H1 (cell line): ENCODE measurements around the gene AOAH. TPM values are rescaled to one million over a fixed set of nuclear protein-coding genes. Genes with fewer than 3 reads are reported as not detected.

ENCODE experiments used
- CTCF ChIA-PET: fragments of 300-600 bp; sonication (Branson Sonifier 250); formaldehyde crosslinking; loops from one replicate; lab custom pipeline; 2021; ENCODE audit not compliant: partially characterized antibody; lab: Charles Lee
- POLR2A ChIA-PET: fragments of 300-600 bp; sonication (Branson Sonifier 250); formaldehyde crosslinking; loops from one replicate; lab custom pipeline; 2021; ENCODE audit warnings: inconsistent platforms; ENCODE audit not compliant: partially characterized antibody; lab: Charles Lee
- DNase-seq, 2 experiments: peaks; one replicate each; pipeline versions ENCODE4 v3.0.0 to v3.0.0-alpha.2; 2010 to 2022; ENCODE audit warnings: low spot score in 2 of 2, low read depth in 1 of 2, mixed read lengths in 1 of 2
- FAIRE-seq: peaks from 2 replicates; lab custom pipeline; 2011; peaks lifted over from hg19 to GRCh38; lab: Jason Lieb, UNC
- H2AFZ ChIP-seq: 2 replicates; pipeline ENCODE4 v1.8.1; 2012; ENCODE audit warnings: low read length, inconsistent platforms
- H2AK5ac ChIP-seq: 2 replicates; pipeline ENCODE4 v1.6.1; 2013; ENCODE audit warnings: low read depth, low read length
- H2BK120ac ChIP-seq: replicated peaks from 2 replicates; pipeline ENCODE3; 2013; ENCODE audit warnings: low read depth, low read length, inconsistent platforms
- H2BK12ac ChIP-seq: 2 replicates; pipeline ENCODE4 v1.6.1; 2013; ENCODE audit warnings: low read depth, low read length
- H2BK15ac ChIP-seq: 2 replicates; pipeline ENCODE4 v1.6.1; 2013; ENCODE audit warnings: low read length
- H2BK20ac ChIP-seq: 2 replicates; pipeline ENCODE4 v1.6.1; 2013; ENCODE audit warnings: low read length
- H2BK5ac ChIP-seq: 2 replicates; pipeline ENCODE4 v1.6.1; 2013; ENCODE audit warnings: low read depth, low read length
- H3K14ac ChIP-seq: 2 replicates; pipeline ENCODE4 v1.6.1; 2013; ENCODE audit warnings: inconsistent platforms; ENCODE audit not compliant: insufficient read length
- H3K18ac ChIP-seq: 2 replicates; pipeline ENCODE4 v1.6.1; 2013; ENCODE audit warnings: low read length; ENCODE audit errors: extremely low read depth
- H3K23ac ChIP-seq: 2 replicates; pipeline ENCODE4 v1.6.1; 2013; ENCODE audit warnings: inconsistent platforms; ENCODE audit not compliant: insufficient read length
- H3K23me2 ChIP-seq: 2 replicates; pipeline ENCODE4 v1.6.1; 2013; ENCODE audit warnings: low read depth, low read length
- H3K27ac ChIP-seq: 2 replicates; pipeline ENCODE4 v1.6.1; 2011; ENCODE audit warnings: low read depth, low read length, inconsistent platforms
- H3K27me3 ChIP-seq, 4 experiments: replicated peaks in 1 of 4; 1 replicate in 1 of 4; 2 replicates in 3 of 4; pipeline versions ENCODE4 v1.6.1 to v1.8.1; 2011 to 2013; ENCODE audit warnings: low read length in 3 of 4, mild to moderate bottlenecking in 3 of 4, inconsistent platforms in 2 of 4, mixed read lengths in 2 of 4, moderate library complexity in 1 of 4; ENCODE audit not compliant: control insufficient read depth in 3 of 4, insufficient read depth in 3 of 4; ENCODE audit errors: extremely low read depth in 1 of 4
- H3K36me3 ChIP-seq, 4 experiments: 2 replicates each; pipeline versions ENCODE4 v1.6.1 to v1.8.1; 2011 to 2013; ENCODE audit warnings: mild to moderate bottlenecking in 4 of 4, low read length in 3 of 4, moderate library complexity in 2 of 4, control low read depth in 1 of 4, inconsistent platforms in 1 of 4; ENCODE audit not compliant: insufficient read depth in 4 of 4, control insufficient read depth in 2 of 4
- H3K4ac ChIP-seq: replicated peaks from 2 replicates; pipeline ENCODE3; 2013; ENCODE audit warnings: low read length, low read depth, mixed read lengths, inconsistent platforms; ENCODE audit not compliant: insufficient read length
- H3K4me1 ChIP-seq, 4 experiments: replicated peaks in 1 of 4; 1 replicate in 1 of 4; 2 replicates in 3 of 4; pipeline versions ENCODE4 v1.6.1 to v1.8.1; 2011 to 2013; ENCODE audit warnings: low read length in 3 of 4, inconsistent platforms in 2 of 4, mixed read lengths in 1 of 4; ENCODE audit not compliant: insufficient read depth in 4 of 4, control insufficient read depth in 3 of 4
- H3K4me2 ChIP-seq, 2 experiments: 2 replicates each; pipeline versions ENCODE4 v1.6.1 to v1.8.1; 2011 to 2013; ENCODE audit warnings: low read depth in 2 of 2, low read length in 2 of 2, control low read depth in 1 of 2, inconsistent platforms in 1 of 2, mild to moderate bottlenecking in 1 of 2; ENCODE audit not compliant: insufficient read depth in 1 of 2
- H3K4me3 ChIP-seq, 4 experiments: fragments of 200-600, 300-600 bp in 1 of 4; sonication (generic), shearing (Covaris generic), sonication (Bioruptor Twin) in 1 of 4; 2 replicates each; pipeline versions ENCODE4 v1.5.1 to v1.8.1; 2011 to 2016; ENCODE audit warnings: low read length in 4 of 4, low read depth in 3 of 4, control low read depth in 2 of 4, inconsistent platforms in 2 of 4, mild to moderate bottlenecking in 2 of 4, mixed read lengths in 1 of 4, moderate library complexity in 1 of 4; ENCODE audit not compliant: insufficient read depth in 2 of 4; ENCODE audit errors: extremely low read depth in 1 of 4
- H3K56ac ChIP-seq: replicated peaks from 2 replicates; pipeline ENCODE3; 2013; ENCODE audit warnings: low read depth, mild to moderate bottlenecking, mixed read lengths, low read length, inconsistent platforms; ENCODE audit not compliant: insufficient read length
- H3K79me1 ChIP-seq: 2 replicates; pipeline ENCODE4 v1.6.1; 2013; ENCODE audit warnings: low read depth, low read length, control low read depth
- H3K79me2 ChIP-seq, 2 experiments: 2 replicates each; pipeline versions ENCODE4 v1.6.1 to v1.8.1; 2012 to 2013; ENCODE audit warnings: low read length in 2 of 2, mild to moderate bottlenecking in 2 of 2, inconsistent platforms in 1 of 2; ENCODE audit not compliant: insufficient read depth in 2 of 2, control insufficient read depth in 1 of 2
- H3K9ac ChIP-seq, 4 experiments: replicated peaks in 1 of 4; 1 replicate in 1 of 4; 2 replicates in 3 of 4; pipeline versions ENCODE4 v1.6.1 to v1.8.1; 2011 to 2013; ENCODE audit warnings: low read depth in 3 of 4, low read length in 3 of 4, control low read depth in 2 of 4, mild to moderate bottlenecking in 2 of 4, moderate library complexity in 2 of 4, inconsistent platforms in 1 of 4; ENCODE audit errors: extremely low read depth in 1 of 4
- H3K9me3 ChIP-seq, 2 experiments: 2 replicates each; pipeline versions ENCODE4 v1.6.1 to v1.8.1; 2012 to 2013; ENCODE audit warnings: mild to moderate bottlenecking in 2 of 2, moderate library complexity in 2 of 2, control low read depth in 1 of 2, inconsistent platforms in 1 of 2, low read depth in 1 of 2, low read length in 1 of 2, mixed read lengths in 1 of 2; ENCODE audit not compliant: insufficient read depth in 2 of 2
- H4K20me1 ChIP-seq, 2 experiments: replicated peaks in 1 of 2; 2 replicates each; pipeline versions ENCODE3 to v1.8.1; 2011 to 2013; ENCODE audit warnings: inconsistent platforms in 2 of 2, low read length in 2 of 2, mild to moderate bottlenecking in 1 of 2; ENCODE audit not compliant: insufficient read depth in 2 of 2, control insufficient read depth in 1 of 2
- H4K5ac ChIP-seq: 2 replicates; pipeline ENCODE4 v1.6.1; 2013; ENCODE audit warnings: low read length, low read depth, mixed read lengths, inconsistent platforms; ENCODE audit not compliant: insufficient read length
- H4K8ac ChIP-seq: 2 replicates; pipeline ENCODE4 v1.8.0; 2013; ENCODE audit warnings: mild to moderate bottlenecking, moderate library complexity, low read length, inconsistent platforms; ENCODE audit not compliant: insufficient read depth; ENCODE audit errors: extremely low read depth
- H4K91ac ChIP-seq: replicated peaks from 2 replicates; pipeline ENCODE3; 2013; ENCODE audit warnings: low read length, mixed read lengths, inconsistent platforms; ENCODE audit not compliant: insufficient read length
- ASH2L ChIP-seq: fragments of 200-600, 300-600 bp; sonication (generic); IDR thresholded peaks from one replicate; pipeline ENCODE4 v1.7.1; 2017; ENCODE audit warnings: low read length
- ATF3 ChIP-seq: IDR thresholded peaks from 2 replicates; pipeline ENCODE4 v1.6.1; 2011; ENCODE audit warnings: low read depth, mild to moderate bottlenecking, low read length; ENCODE audit not compliant: insufficient read depth
- BCL11A ChIP-seq, 2 experiments: IDR thresholded peaks; one replicate each; pipeline ENCODE4 v1.6.1; 2011; ENCODE audit warnings: low read depth in 2 of 2, low read length in 2 of 2, mild to moderate bottlenecking in 2 of 2
- BRCA1 ChIP-seq: IDR thresholded peaks from 2 replicates; pipeline ENCODE4 v1.6.1; 2012; ENCODE audit warnings: low read depth, low read length, improper control_type of control experiment
- EGR1 ChIP-seq: IDR thresholded peaks from 2 replicates; pipeline ENCODE4 v1.6.1; 2011; ENCODE audit warnings: low read depth, low read length, borderline replicate concordance
- GTF2F1 ChIP-seq: IDR thresholded peaks from 2 replicates; pipeline ENCODE4 v1.6.1; 2012; ENCODE audit warnings: low read depth, low read length, improper control_type of control experiment, borderline replicate concordance
- POLR2A ChIP-seq, 2 experiments: IDR thresholded peaks; 1 replicate in 1 of 2; 2 replicates in 1 of 2; pipeline ENCODE4 v1.6.1; 2011; ENCODE audit warnings: low read depth in 2 of 2, low read length in 2 of 2, mild to moderate bottlenecking in 2 of 2; ENCODE audit errors: control extremely low read depth in 1 of 2
- POU5F1 ChIP-seq: IDR thresholded peaks from 2 replicates; pipeline ENCODE4 v1.6.1; 2011; ENCODE audit warnings: low read depth, mild to moderate bottlenecking, low read length, moderate library complexity
- RNF2 ChIP-seq: fragments of 200-900, 300-1000 bp; sonication (generic); IDR thresholded peaks from 2 replicates; pipeline ENCODE4 v1.7.1; 2016; ENCODE audit warnings: borderline replicate concordance, low read depth, mild to moderate bottlenecking, antibody characterized with exemption, low read length; ENCODE audit not compliant: poor library complexity, severe bottlenecking; ENCODE audit errors: missing control alignments
- SIX5 ChIP-seq: IDR thresholded peaks from 2 replicates; pipeline ENCODE4 v1.6.1; 2011; ENCODE audit warnings: mild to moderate bottlenecking, low read depth, low read length
- WGBS, 2 experiments: shearing (Covaris generic) in 1 of 2; methylation state at CpG; one replicate each; pipeline versions ENCODE4 v1.1.6 to v1.1.7; 2013 to 2015; ENCODE audit warnings: low lambda C conversion rate in 2 of 2, mixed read lengths in 2 of 2, inconsistent platforms in 1 of 2, low coverage in 1 of 2, missing lambda C conversion rate in 1 of 2; ENCODE audit not compliant: insufficient replicate concordance in 2 of 2, insufficient coverage in 1 of 2, insufficient read length in 1 of 2; ENCODE audit errors: extremely low coverage in 1 of 2, missing lambda C conversion rate in 1 of 2; 5-methylcytosine and 5-hydroxymethylcytosine counted together
- polyA plus RNA-seq, 7 experiments: library from polyadenylated mRNA; depleted of rRNA in 3 of 7; stranded (reverse) in 5 of 7; unstranded in 2 of 7; fragments of >200 nt in 5 of 7; fragments of 200-250 nt in 2 of 7; gene quantifications; 1 replicate in 5 of 7; 2 replicates in 1 of 7; 4 replicates in 1 of 7; pipeline versions ENCODE4 v1.2.1 to v1.2.3, GENCODE V29; 2011 to 2013; ENCODE audit warnings: missing spikeins in 2 of 7, mixed read lengths in 2 of 7
- total RNA-seq: library from RNA; stranded (reverse); fragmentation: NEBNext Ultra II Directional; extraction: Animal tissue kit (Norgen Biotek cat#: 25700); gene quantifications from 2 replicates; pipeline ENCODE4 v1.2.1, GENCODE V29; 2021

Gene AOAH
- total and polyA plus RNA-seq, 2 of the 8 experiments (the other 6 are each of a cell fraction or from before 2014, with no cell fraction given), result 0.08 TPM; not detected in 1

GRCh38 chr7:36623247-36623646 lies 101.0 kb downstream of the AOAH start:
- CTCF ChIA-PET, result interaction anchor here (0.6 to 0.7 kb wide), 2 partner anchors 47 to 95 kb away, joined by 3 read pairs; no protein-coding TSS in a partner anchor
- no peak for TF ChIP-seq ATF3
- TF ChIP-seq POU5F1, result no peak
- no peak for TF ChIP-seq SIX5
- TF ChIP-seq EGR1, result no peak
- no peak for TF ChIP-seq BRCA1
- TF ChIP-seq POLR2A (IDR thresholded peaks at IDR 0.05; ENCODE audit: control extremely low read depth in 1 of 2, low read depth in 2 of 2, low read length in 2 of 2), result no peak
- TF ChIP-seq RNF2, result no peak
- TF ChIP-seq GTF2F1, result no peak
- no peak for TF ChIP-seq ASH2L
- no peak for TF ChIP-seq BCL11A (IDR thresholded peaks at IDR 0.05; ENCODE audit: low read depth in 2 of 2, low read length in 2 of 2)
- H3K56ac ChIP-seq, result no peak overlapping the region
- no peak overlapping the region for H2BK120ac ChIP-seq
- H3K27me3 ChIP-seq, result no peaks in the 10 kb centered on the region; a peak in 1 of 7 replicates
- H2AFZ ChIP-seq, result no peak overlapping the region
- H4K8ac ChIP-seq, result no peak overlapping the region
- no peak overlapping the region for H2BK5ac ChIP-seq
- H2BK20ac ChIP-seq, result no peak overlapping the region
- no peak overlapping the region for H3K4ac ChIP-seq
- no peak overlapping the region for H3K4me2 ChIP-seq
- H3K18ac ChIP-seq, result no peak overlapping the region
- H3K79me1 ChIP-seq, result no peaks in the 10 kb centered on the region; the same call in 1 of the 2 replicates
- H3K23me2 ChIP-seq, result no peaks in the 10 kb centered on the region
- DNase-seq, result no peak
- WGBS, 2 experiments, result 83% methylated on average over 1 of the region's 1 CpG; no CpG with 5 or more reads in 1 of the 2 experiments
- H4K20me1 ChIP-seq, result no peaks in the 10 kb centered on the region
- POLR2A ChIA-PET, result no interaction called here
- no peak overlapping the region for H3K14ac ChIP-seq
- H3K4me1 ChIP-seq, result no peaks in the 10 kb centered on the region
- H3K36me3 ChIP-seq, result no peaks in the 10 kb centered on the region
- H2BK12ac ChIP-seq, result no peak overlapping the region
- no peak overlapping the region for H3K9ac ChIP-seq
- no peaks in the 10 kb centered on the region for H3K9me3 ChIP-seq
- no peak overlapping the region for H3K23ac ChIP-seq
- H4K5ac ChIP-seq, result no peak overlapping the region
- no peak overlapping the region for H4K91ac ChIP-seq
- no peak overlapping the region for H2BK15ac ChIP-seq
- H3K4me3 ChIP-seq, result no peak overlapping the region
- H3K79me2 ChIP-seq, result no peaks in the 10 kb centered on the region
- H3K27ac ChIP-seq, result no peak overlapping the region
- H2AK5ac ChIP-seq, result no peak overlapping the region
- no peak for FAIRE-seq
